Subcutaneous abdominal adipose tissue (tissue), 5 donors: ENCODE data around the gene BNIP5.

Experiments used
- H3K27ac ChIP-seq: one replicate; pipeline ENCODE4 v1.7.0; 2013; ENCODE audit warnings: low read depth, mild to moderate bottlenecking, inconsistent platforms, low read length, moderate library complexity
- H3K27me3 ChIP-seq, 5 donors: one replicate each; pipeline ENCODE4 v1.7.0; 2013; ENCODE audit warnings: low read length in 5 of 5, inconsistent platforms in 1 of 5; ENCODE audit not compliant: control insufficient read depth in 5 of 5, insufficient read depth in 4 of 5
- H3K36me3 ChIP-seq, 5 donors: one replicate each; pipeline ENCODE4 v1.7.0; 2013; ENCODE audit warnings: low read length in 5 of 5; ENCODE audit not compliant: control insufficient read depth in 5 of 5, insufficient read depth in 5 of 5
- H3K4me1 ChIP-seq, 5 donors: one replicate each; pipeline ENCODE4 v1.7.0; 2013; ENCODE audit warnings: low read length in 5 of 5, mild to moderate bottlenecking in 3 of 5, moderate library complexity in 1 of 5; ENCODE audit not compliant: control insufficient read depth in 5 of 5, insufficient read depth in 5 of 5
- H3K4me3 ChIP-seq, 5 donors: one replicate each; pipeline ENCODE4 v1.7.0; 2013; ENCODE audit warnings: low read length in 5 of 5, low read depth in 1 of 5
- H3K9ac ChIP-seq, 5 donors: one replicate each; pipeline ENCODE4 v1.7.0; 2013; ENCODE audit warnings: low read length in 5 of 5, mild to moderate bottlenecking in 4 of 5, moderate library complexity in 3 of 5
- H3K9me3 ChIP-seq, 5 donors: one replicate each; pipeline ENCODE4 v1.7.0; 2013; ENCODE audit warnings: low read length in 5 of 5; ENCODE audit not compliant: control insufficient read depth in 5 of 5
- donor health status: healthy.
- donor health status: healthy.
- donor health status: healthy.
- donor health status: healthy.
- donor health status: healthy.

Gene BNIP5

GRCh38 chr6:36289281-36289878 is 47.3 kb downstream of the BNIP5 start:
- no peak overlapping the region for H3K27ac ChIP-seq
- H3K27me3 ChIP-seq, result peaks cover 0 to 25% (median 19%) of the 10 kb centered on the region in 5 donors
- no peaks in the 10 kb centered on the region for H3K9me3 ChIP-seq
- no peak overlapping the region for H3K9ac ChIP-seq
- no peak overlapping the region for H3K4me3 ChIP-seq
- H3K4me1 ChIP-seq, result peaks cover 0 to 10% (median 8%) of the 10 kb centered on the region in 5 donors
- no peaks in the 10 kb centered on the region for H3K36me3 ChIP-seq

- peaks cover 0 to 10% (median 8%) of the 10 kb centered on the region in 5 donors for H3K4me1 ChIP-seq
- peaks cover 3 to 27% (median 18%) of the 10 kb centered on the region in 5 donors for H3K27me3 ChIP-seq
- no peak overlapping the region for H3K9ac ChIP-seq
- H3K27ac ChIP-seq, result no peak overlapping the region
- H3K36me3 ChIP-seq, result no peaks in the 10 kb centered on the region
- H3K4me3 ChIP-seq, result no peak overlapping the region
- no peaks in the 10 kb centered on the region for H3K9me3 ChIP-seq
Observed at GRCh38 chr6:36286858-36287257, 49.8 kb downstream of the BNIP5 start.

GRCh38 chr6:36285797-36286196 is 50.9 kb downstream of the BNIP5 start:
- Histone ChIP-seq H3K4me1 (peaks cover 0 to 5% (median 4%) of the 10 kb centered on the region in 5 donors), H3K27me3 (peaks cover 3 to 27% (median 23%) of the 10 kb centered on the region in 5 donors), H3K36me3 (no peaks in the 10 kb centered on the region), H3K27ac (no peak overlapping the region), H3K9me3 (no peaks in the 10 kb centered on the region), H3K4me3 (no peak overlapping the region), H3K9ac (no peak overlapping the region)

GRCh38 chr6:36285187-36285671 is 51.5 kb downstream of the BNIP5 start:
- H3K36me3 ChIP-seq, result no peaks in the 10 kb centered on the region
- no peak overlapping the region for H3K4me3 ChIP-seq
- H3K27me3 ChIP-seq, result peaks cover 3 to 27% (median 25%) of the 10 kb centered on the region in 5 donors
- no peak overlapping the region for H3K9ac ChIP-seq
- H3K9me3 ChIP-seq, result no peaks in the 10 kb centered on the region
- no peak overlapping the region for H3K27ac ChIP-seq
- no peaks in the 10 kb centered on the region for H3K4me1 ChIP-seq

- H3K36me3 ChIP-seq, result no peaks in the 10 kb centered on the region
- H3K4me3 ChIP-seq, result no peak overlapping the region
Observed at GRCh38 chr6:36284359-36284758, 52.3 kb downstream of the BNIP5 start.

GRCh38 chr6:36283608-36284007 is 53.1 kb downstream of the BNIP5 start:
- no peak overlapping the region for H3K4me3 ChIP-seq
- no peaks in the 10 kb centered on the region for H3K4me1 ChIP-seq
- H3K9me3 ChIP-seq, result no peaks in the 10 kb centered on the region
- peaks cover 3 to 33% (median 23%) of the 10 kb centered on the region in 5 donors for H3K27me3 ChIP-seq
- no peak overlapping the region for H3K9ac ChIP-seq
- no peak overlapping the region for H3K27ac ChIP-seq
- H3K36me3 ChIP-seq, result no peaks in the 10 kb centered on the region

More at GRCh38 chr6:36284359-36284758, 52.3 kb downstream of the BNIP5 start:
- Histone ChIP-seq H3K4me1 (no peaks in the 10 kb centered on the region), H3K27ac (no peak overlapping the region), H3K27me3 (peaks cover 3 to 26% (median 23%) of the 10 kb centered on the region in 5 donors), H3K9ac (no peak overlapping the region), H3K9me3 (no peaks in the 10 kb centered on the region)

- Histone ChIP-seq H3K36me3 (no peaks in the 10 kb centered on the region), H3K4me1 (no peaks in the 10 kb centered on the region), H3K27ac (no peak overlapping the region), H3K27me3 (peaks cover 3 to 37% (median 22%) of the 10 kb centered on the region in 5 donors), H3K9me3 (no peaks in the 10 kb centered on the region), H3K9ac (no peak overlapping the region), H3K4me3 (no peak overlapping the region)
Observed at GRCh38 chr6:36280983-36281382, 55.7 kb downstream of the BNIP5 start.

GRCh38 chr6:36280467-36280866 is 56.2 kb downstream of the BNIP5 start:
- Histone ChIP-seq H3K9ac (no peak overlapping the region), H3K27me3 (peaks cover 3 to 33% (median 17%) of the 10 kb centered on the region in 5 donors)

GRCh38 chr6:36277946-36278470 is 58.7 kb downstream of the BNIP5 start:
- Histone ChIP-seq H3K9ac (no peak overlapping the region), H3K27ac (no peak overlapping the region), H3K27me3 (peaks cover 0 to 21% (median 5%) of the 10 kb centered on the region in 5 donors), H3K4me3 (no peak overlapping the region), H3K36me3 (no peaks in the 10 kb centered on the region), H3K4me1 (no peaks in the 10 kb centered on the region), H3K9me3 (no peaks in the 10 kb centered on the region)

More at GRCh38 chr6:36280467-36280866, 56.2 kb downstream of the BNIP5 start:
- no peak overlapping the region for H3K4me3 ChIP-seq
- no peaks in the 10 kb centered on the region for H3K9me3 ChIP-seq
- H3K27ac ChIP-seq, result no peak overlapping the region
- H3K4me1 ChIP-seq, result no peaks in the 10 kb centered on the region
- H3K36me3 ChIP-seq, result no peaks in the 10 kb centered on the region
